Measurements from ENCODE around the gene DBNL.

The DBNL gene

DNA sequence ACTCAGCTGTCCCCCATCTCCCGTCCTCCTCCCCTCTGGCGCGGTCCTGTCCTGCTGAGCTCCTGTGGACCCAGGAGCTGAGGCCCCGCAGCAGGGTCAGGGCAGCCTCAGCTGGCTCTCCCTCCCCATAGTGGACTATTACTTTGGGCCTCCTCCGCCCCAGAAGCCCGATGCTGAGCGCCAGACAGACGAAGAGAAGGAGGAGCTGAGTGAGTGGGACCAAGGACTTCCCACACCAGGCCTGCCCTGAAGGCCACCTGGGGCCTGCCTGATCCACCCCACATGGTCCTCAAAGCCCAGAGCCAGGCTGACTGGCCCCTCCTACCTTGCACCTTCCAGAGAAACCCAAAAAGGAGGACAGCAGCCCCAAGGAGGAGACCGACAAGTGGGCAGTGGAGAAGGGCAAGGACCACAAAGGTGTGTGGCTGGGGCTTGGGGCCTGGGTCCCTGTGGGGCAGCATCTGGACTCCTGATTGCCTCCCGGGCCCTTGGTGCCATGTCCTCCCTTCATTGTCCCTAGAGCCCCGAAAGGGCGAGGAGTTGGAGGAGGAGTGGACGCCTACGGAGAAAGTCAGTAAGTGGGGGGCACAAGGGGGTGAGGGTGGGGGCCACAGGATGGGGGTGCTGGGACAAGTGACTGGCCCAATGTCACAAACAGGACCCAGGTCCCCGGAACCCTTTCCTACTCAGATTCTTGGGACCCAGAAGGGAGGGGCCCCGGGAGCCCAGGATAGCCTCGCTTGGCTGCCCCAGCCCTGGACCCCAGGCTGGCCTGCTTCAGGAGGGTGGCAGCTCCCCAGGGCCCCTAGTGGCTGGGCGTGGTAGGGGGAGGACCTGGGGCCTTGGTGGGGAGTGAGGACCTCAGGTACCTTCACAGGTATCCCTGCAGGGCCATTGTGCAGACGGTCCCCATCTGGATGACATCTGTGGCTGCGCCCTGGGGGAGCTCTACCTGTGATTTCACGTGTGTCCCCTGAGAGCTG, 64.6 kb downstream of the DBNL start:
- TF ChIP-seq TOX (CRISPR knock-in tag; IDR thresholded peaks at IDR 0.05; ENCODE audit: borderline replicate concordance) = no peak
- TF ChIP-seq SNAI2 (CRISPR knock-in tag; IDR thresholded peaks at IDR 0.05) = no peak
- no peak for TF ChIP-seq POU6F1 (CRISPR knock-in tag; IDR thresholded peaks at IDR 0.05; ENCODE audit: borderline replicate concordance, low read depth)
- no peak for TF ChIP-seq GLIS3 (CRISPR knock-in tag; IDR thresholded peaks at IDR 0.05)
- TF ChIP-seq PPARA (CRISPR knock-in tag; IDR thresholded peaks at IDR 0.05; ENCODE audit: borderline replicate concordance) = no peak
- TF ChIP-seq ISL1 (CRISPR knock-in tag; IDR thresholded peaks at IDR 0.05) = no peak
- TF ChIP-seq ZC3H10 (CRISPR knock-in tag; IDR thresholded peaks at IDR 0.05) = no peak
- no peak for TF ChIP-seq TCF4 (CRISPR knock-in tag; IDR thresholded peaks at IDR 0.05; ENCODE audit: borderline replicate concordance)
- no peak for TF ChIP-seq ZFP30 (CRISPR knock-in tag; IDR thresholded peaks at IDR 0.05)
- no peak for TF ChIP-seq OSR1 (CRISPR knock-in tag; IDR thresholded peaks at IDR 0.05)
- TF ChIP-seq ESRRG (CRISPR knock-in tag; IDR thresholded peaks at IDR 0.05) = no peak
- no peak for TF ChIP-seq BACH2 (CRISPR knock-in tag; IDR thresholded peaks at IDR 0.05; ENCODE audit: borderline replicate concordance)
- no peak for TF ChIP-seq CSDC2 (CRISPR knock-in tag; IDR thresholded peaks at IDR 0.05)
- TF ChIP-seq, protein P1, sequence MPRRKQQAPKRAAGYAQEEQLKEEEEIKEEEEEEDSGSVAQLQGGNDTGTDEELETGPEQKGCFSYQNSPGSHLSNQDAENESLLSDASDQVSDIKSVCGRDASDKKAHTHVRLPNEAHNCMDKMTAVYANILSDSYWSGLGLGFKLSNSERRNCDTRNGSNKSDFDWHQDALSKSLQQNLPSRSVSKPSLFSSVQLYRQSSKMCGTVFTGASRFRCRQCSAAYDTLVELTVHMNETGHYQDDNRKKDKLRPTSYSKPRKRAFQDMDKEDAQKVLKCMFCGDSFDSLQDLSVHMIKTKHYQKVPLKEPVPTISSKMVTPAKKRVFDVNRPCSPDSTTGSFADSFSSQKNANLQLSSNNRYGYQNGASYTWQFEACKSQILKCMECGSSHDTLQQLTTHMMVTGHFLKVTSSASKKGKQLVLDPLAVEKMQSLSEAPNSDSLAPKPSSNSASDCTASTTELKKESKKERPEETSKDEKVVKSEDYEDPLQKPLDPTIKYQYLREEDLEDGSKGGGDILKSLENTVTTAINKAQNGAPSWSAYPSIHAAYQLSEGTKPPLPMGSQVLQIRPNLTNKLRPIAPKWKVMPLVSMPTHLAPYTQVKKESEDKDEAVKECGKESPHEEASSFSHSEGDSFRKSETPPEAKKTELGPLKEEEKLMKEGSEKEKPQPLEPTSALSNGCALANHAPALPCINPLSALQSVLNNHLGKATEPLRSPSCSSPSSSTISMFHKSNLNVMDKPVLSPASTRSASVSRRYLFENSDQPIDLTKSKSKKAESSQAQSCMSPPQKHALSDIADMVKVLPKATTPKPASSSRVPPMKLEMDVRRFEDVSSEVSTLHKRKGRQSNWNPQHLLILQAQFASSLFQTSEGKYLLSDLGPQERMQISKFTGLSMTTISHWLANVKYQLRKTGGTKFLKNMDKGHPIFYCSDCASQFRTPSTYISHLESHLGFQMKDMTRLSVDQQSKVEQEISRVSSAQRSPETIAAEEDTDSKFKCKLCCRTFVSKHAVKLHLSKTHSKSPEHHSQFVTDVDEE (CRISPR knock-in tag; IDR thresholded peaks at IDR 0.05) = no peak
- no peak for TF ChIP-seq ZNF565 (CRISPR knock-in tag; conservative IDR thresholded peaks at IDR 0.05; ENCODE audit: low read depth)
- no peak for TF ChIP-seq ARNTL (CRISPR knock-in tag; IDR thresholded peaks at IDR 0.05; ENCODE audit: borderline replicate concordance, low read depth)
- TF ChIP-seq RARB (CRISPR knock-in tag; IDR thresholded peaks at IDR 0.05) = no peak
- TF ChIP-seq, protein P2, sequence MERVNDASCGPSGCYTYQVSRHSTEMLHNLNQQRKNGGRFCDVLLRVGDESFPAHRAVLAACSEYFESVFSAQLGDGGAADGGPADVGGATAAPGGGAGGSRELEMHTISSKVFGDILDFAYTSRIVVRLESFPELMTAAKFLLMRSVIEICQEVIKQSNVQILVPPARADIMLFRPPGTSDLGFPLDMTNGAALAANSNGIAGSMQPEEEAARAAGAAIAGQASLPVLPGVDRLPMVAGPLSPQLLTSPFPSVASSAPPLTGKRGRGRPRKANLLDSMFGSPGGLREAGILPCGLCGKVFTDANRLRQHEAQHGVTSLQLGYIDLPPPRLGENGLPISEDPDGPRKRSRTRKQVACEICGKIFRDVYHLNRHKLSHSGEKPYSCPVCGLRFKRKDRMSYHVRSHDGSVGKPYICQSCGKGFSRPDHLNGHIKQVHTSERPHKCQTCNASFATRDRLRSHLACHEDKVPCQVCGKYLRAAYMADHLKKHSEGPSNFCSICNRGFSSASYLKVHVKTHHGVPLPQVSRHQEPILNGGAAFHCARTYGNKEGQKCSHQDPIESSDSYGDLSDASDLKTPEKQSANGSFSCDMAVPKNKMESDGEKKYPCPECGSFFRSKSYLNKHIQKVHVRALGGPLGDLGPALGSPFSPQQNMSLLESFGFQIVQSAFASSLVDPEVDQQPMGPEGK (CRISPR knock-in tag; IDR thresholded peaks at IDR 0.05; ENCODE audit: borderline replicate concordance) = no peak
- TF ChIP-seq, protein P3, sequence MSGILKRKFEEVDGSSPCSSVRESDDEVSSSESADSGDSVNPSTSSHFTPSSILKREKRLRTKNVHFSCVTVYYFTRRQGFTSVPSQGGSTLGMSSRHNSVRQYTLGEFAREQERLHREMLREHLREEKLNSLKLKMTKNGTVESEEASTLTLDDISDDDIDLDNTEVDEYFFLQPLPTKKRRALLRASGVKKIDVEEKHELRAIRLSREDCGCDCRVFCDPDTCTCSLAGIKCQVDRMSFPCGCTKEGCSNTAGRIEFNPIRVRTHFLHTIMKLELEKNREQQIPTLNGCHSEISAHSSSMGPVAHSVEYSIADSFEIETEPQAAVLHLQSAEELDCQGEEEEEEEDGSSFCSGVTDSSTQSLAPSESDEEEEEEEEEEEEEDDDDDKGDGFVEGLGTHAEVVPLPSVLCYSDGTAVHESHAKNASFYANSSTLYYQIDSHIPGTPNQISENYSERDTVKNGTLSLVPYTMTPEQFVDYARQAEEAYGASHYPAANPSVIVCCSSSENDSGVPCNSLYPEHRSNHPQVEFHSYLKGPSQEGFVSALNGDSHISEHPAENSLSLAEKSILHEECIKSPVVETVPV (CRISPR knock-in tag; IDR thresholded peaks at IDR 0.05) = no peak

DNA sequence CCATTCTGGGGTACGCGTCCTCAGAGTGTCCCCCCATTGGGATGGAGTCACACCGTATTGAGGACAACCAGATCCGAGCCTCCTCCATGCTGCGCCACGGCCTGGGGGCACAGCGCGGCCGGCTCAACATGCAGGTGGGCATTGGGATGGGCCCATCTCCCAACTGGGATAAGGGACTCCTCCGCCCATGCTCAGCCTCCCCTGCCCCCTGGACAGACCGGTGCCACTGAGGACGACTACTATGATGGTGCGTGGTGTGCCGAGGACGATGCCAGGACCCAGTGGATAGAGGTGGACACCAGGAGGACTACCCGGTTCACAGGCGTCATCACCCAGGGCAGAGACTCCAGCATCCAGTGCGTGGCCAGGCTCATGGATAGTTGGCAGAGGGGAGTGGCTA, 65.5 kb downstream of the DBNL start:
- no peak for ATAC-seq
- TF ChIP-seq TCF4 (CRISPR knock-in tag; IDR thresholded peaks at IDR 0.05; ENCODE audit: borderline replicate concordance) (no peak), TOX (CRISPR knock-in tag; IDR thresholded peaks at IDR 0.05; ENCODE audit: borderline replicate concordance) (no peak), OSR1 (CRISPR knock-in tag; IDR thresholded peaks at IDR 0.05) (no peak), ARNTL (CRISPR knock-in tag; IDR thresholded peaks at IDR 0.05; ENCODE audit: borderline replicate concordance, low read depth) (no peak), ZFP30 (CRISPR knock-in tag; IDR thresholded peaks at IDR 0.05) (no peak), GLIS3 (CRISPR knock-in tag; IDR thresholded peaks at IDR 0.05) (no peak), BACH2 (CRISPR knock-in tag; IDR thresholded peaks at IDR 0.05; ENCODE audit: borderline replicate concordance) (no peak), CREB5 (CRISPR knock-in tag; IDR thresholded peaks at IDR 0.05; ENCODE audit: low read depth) (no peak), ZNF70 (CRISPR knock-in tag; IDR thresholded peaks at IDR 0.05) (no peak), ZC3H10 (CRISPR knock-in tag; IDR thresholded peaks at IDR 0.05) (no peak), ZFP3 (CRISPR knock-in tag; IDR thresholded peaks at IDR 0.05) (no peak), POU6F1 (CRISPR knock-in tag; IDR thresholded peaks at IDR 0.05; ENCODE audit: borderline replicate concordance, low read depth) (no peak)
- TF ChIP-seq, protein P2 (CRISPR knock-in tag; IDR thresholded peaks at IDR 0.05; ENCODE audit: borderline replicate concordance) = no peak
- TF ChIP-seq, protein P3 (CRISPR knock-in tag; IDR thresholded peaks at IDR 0.05) = no peak

More for the DNA sequence above, 64.6 kb downstream of the DBNL start:
- ATAC-seq = no peak
